IPS-15b (cell line): Measurements from ENCODE around the gene KCNJ6.

Source experiments
- H3K27me3 ChIP-seq: one replicate; pipeline ENCODE4 v1.6.1; 2013; ENCODE audit warnings: low read length; ENCODE audit not compliant: control insufficient read depth, insufficient read depth
- H3K36me3 ChIP-seq: one replicate; pipeline ENCODE4 v1.6.1; 2013; ENCODE audit warnings: low read length; ENCODE audit not compliant: control insufficient read depth, insufficient read depth
- H3K4me1 ChIP-seq: one replicate; pipeline ENCODE4 v1.6.1; 2013; ENCODE audit warnings: mild to moderate bottlenecking, low read length; ENCODE audit not compliant: control insufficient read depth, insufficient read depth
- H3K4me3 ChIP-seq: one replicate; pipeline ENCODE4 v1.5.1; 2013; ENCODE audit warnings: low read depth, low read length
- H3K9ac ChIP-seq: one replicate; pipeline ENCODE4 v1.6.1; 2013; ENCODE audit warnings: low read depth, mild to moderate bottlenecking, low read length
- H3K9me3 ChIP-seq: one replicate; pipeline ENCODE4 v1.6.1; 2013; ENCODE audit warnings: mild to moderate bottlenecking, low read length; ENCODE audit not compliant: control insufficient read depth, insufficient read depth

The KCNJ6 gene

GRCh38 chr21:37704751-37705150 lies 211.5 kb downstream of the KCNJ6 start:
- H3K27me3 ChIP-seq: peaks cover 9% of the 10 kb centered on the region
- no peaks in the 10 kb centered on the region for H3K36me3 ChIP-seq
- H3K9me3 ChIP-seq: no peaks in the 10 kb centered on the region
- H3K4me1 ChIP-seq: no peaks in the 10 kb centered on the region
- no peak overlapping the region for H3K9ac ChIP-seq
- H3K4me3 ChIP-seq: no peak overlapping the region

- no peaks in the 10 kb centered on the region for H3K9me3 ChIP-seq
- no peak overlapping the region for H3K4me3 ChIP-seq
- peaks cover 9% of the 10 kb centered on the region for H3K27me3 ChIP-seq
- no peak overlapping the region for H3K9ac ChIP-seq
- H3K4me1 ChIP-seq: no peaks in the 10 kb centered on the region
- no peaks in the 10 kb centered on the region for H3K36me3 ChIP-seq
Observed at GRCh38 chr21:37702241-37702640, 214.0 kb downstream of the KCNJ6 start.

GRCh38 chr21:37700641-37701202 lies 215.5 kb downstream of the KCNJ6 start:
- Histone ChIP-seq H3K9ac (no peak overlapping the region), H3K4me1 (no peaks in the 10 kb centered on the region), H3K9me3 (peaks cover 3% of the 10 kb centered on the region)

DNA sequence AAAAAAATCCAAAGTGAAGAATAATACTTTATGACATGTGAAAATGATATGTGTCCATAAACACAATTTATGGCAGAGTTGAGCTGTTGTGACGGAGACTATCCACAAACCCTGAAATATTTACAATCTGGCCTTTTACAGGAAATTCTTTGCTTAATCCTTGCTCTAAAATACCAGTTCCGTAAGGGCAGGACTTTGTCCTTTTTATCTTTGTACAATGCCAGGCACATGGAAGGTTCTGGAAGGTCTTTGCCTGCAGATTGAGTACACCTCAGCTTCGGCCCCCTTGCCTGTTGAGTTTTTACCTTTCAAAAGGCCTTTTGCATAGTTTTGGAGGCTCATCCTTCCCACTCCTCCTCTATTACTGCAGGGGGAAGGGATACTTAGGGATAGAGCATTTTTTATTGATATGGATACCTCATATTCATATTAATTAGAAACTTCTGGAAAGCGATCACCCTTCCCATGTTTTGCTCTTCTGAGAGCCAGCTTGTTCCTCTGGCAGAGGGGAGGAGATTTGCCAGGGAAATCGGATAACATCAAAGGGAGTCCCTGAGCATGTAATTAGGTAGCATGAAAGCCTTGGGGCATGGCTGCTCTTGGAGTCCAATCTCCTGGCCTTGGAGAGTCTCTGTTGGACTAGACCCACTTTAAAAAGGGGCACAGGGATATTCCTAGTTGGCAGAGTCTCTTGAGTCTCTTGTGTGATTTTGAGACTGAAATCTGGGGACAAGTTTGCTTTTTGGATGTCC lies 217.1 kb downstream of the KCNJ6 start:
- Histone ChIP-seq H3K27me3 (peaks cover 9% of the 10 kb centered on the region), H3K4me3 (no peak overlapping the region), H3K9me3 (peaks cover 3% of the 10 kb centered on the region), H3K4me1 (no peaks in the 10 kb centered on the region), H3K9ac (no peak overlapping the region), H3K36me3 (no peaks in the 10 kb centered on the region)

More at GRCh38 chr21:37700641-37701202, 215.5 kb downstream of the KCNJ6 start:
- Histone ChIP-seq H3K27me3 (peaks cover 9% of the 10 kb centered on the region), H3K36me3 (no peaks in the 10 kb centered on the region), H3K4me3 (no peak overlapping the region)

DNA sequence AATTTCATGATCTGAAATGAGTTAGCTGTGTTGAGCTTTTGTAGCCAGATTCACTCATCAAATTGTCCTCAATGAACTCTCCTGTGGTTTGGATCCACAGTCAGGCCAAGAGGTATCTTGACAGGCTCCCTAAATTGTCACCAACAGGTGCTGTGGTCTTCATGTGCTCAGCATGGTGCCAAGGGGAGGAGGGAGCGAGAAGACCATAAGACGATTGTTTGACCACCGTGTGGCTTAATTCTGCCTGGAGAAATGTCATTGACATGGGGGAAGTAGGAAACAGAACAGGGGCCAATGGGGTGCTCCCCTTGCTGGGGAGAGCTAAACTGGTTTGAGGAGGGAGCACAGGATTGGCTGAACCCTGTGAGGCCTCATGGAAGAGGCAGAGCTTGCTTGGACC lies 219.3 kb downstream of the KCNJ6 start:
- no peak overlapping the region for H3K9ac ChIP-seq
- peaks cover 3% of the 10 kb centered on the region for H3K9me3 ChIP-seq
- H3K27me3 ChIP-seq: peaks cover 9% of the 10 kb centered on the region
- H3K4me3 ChIP-seq: no peak overlapping the region
- no peaks in the 10 kb centered on the region for H3K4me1 ChIP-seq
- no peaks in the 10 kb centered on the region for H3K36me3 ChIP-seq

- no peaks in the 10 kb centered on the region for H3K27me3 ChIP-seq
- H3K36me3 ChIP-seq: no peaks in the 10 kb centered on the region
- no peak overlapping the region for H3K4me3 ChIP-seq
- H3K9ac ChIP-seq: no peak overlapping the region
- peaks cover 3% of the 10 kb centered on the region for H3K9me3 ChIP-seq
- H3K4me1 ChIP-seq: no peaks in the 10 kb centered on the region
Observed at GRCh38 chr21:37695111-37695510, 221.1 kb downstream of the KCNJ6 start.

DNA sequence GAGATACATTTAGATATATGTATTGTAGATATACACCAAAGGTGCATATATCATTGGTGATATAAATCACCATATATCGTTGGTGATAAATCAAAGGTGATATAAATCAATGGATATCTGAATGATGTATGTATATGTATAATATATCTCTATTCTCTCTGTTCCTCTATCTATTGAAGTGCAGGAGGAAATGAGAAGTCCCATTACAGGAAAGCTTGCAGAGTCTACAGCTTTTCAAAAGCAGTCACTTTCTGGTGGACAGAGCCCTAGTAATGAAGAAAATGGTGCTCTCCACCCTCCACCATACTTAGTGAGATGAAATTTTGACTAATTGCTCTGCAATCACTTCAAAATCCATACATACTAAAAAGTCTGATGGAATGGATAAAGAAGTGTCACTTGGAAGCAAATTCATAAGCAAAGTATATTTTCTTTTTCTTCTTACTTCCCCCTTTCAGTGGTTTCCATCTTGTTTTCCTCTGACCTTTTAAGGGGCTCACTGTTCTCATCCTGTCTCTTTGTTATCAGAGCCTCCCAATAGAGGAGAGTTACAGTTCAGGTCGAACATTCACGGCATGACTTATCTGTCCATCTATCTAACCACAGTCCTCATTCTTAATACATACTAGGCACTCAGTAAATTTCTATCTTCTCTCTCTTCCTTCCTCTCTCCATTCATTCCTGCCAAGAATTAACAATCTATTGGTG lies 227.2 kb downstream of the KCNJ6 start:
- no peaks in the 10 kb centered on the region for H3K36me3 ChIP-seq
- H3K9ac ChIP-seq: no peak overlapping the region
- no peaks in the 10 kb centered on the region for H3K27me3 ChIP-seq
- peaks cover 3% of the 10 kb centered on the region for H3K4me1 ChIP-seq
- no peaks in the 10 kb centered on the region for H3K9me3 ChIP-seq
- H3K4me3 ChIP-seq: no peak overlapping the region

- H3K4me1 ChIP-seq: peaks cover 5% of the 10 kb centered on the region
- no peaks in the 10 kb centered on the region for H3K9me3 ChIP-seq
- H3K9ac ChIP-seq: no peak overlapping the region
- no peaks in the 10 kb centered on the region for H3K36me3 ChIP-seq
- H3K4me3 ChIP-seq: no peak overlapping the region
- H3K27me3 ChIP-seq: no peaks in the 10 kb centered on the region
Observed at GRCh38 chr21:37686991-37687810, 229.1 kb downstream of the KCNJ6 start.

DNA sequence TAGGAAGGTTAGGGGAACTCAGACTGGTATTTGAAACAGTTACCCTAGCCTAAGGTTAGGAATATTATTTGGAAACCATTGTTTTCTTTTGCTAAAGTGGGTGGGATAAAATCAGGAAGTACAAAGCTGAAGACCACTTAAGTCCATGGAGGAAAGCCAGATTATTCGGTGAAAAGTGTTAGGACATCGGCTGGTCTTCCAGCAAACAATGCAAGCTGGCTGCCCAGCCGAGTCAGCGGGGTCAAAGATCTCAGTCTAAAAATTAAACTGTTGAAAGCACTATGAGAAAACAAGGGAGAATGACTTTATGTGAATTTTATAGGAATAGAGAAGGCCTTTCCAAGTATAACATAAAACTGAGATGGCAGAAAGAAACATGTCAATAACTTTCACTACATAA lies 231.7 kb downstream of the KCNJ6 start:
- Histone ChIP-seq H3K9me3 (no peaks in the 10 kb centered on the region), H3K27me3 (no peaks in the 10 kb centered on the region), H3K4me1 (peaks cover 5% of the 10 kb centered on the region), H3K9ac (no peak overlapping the region), H3K36me3 (no peaks in the 10 kb centered on the region), H3K4me3 (no peak overlapping the region)

GRCh38 chr21:37684115-37684493 lies 232.2 kb downstream of the KCNJ6 start:
- H3K9ac ChIP-seq: no peak overlapping the region
- no peaks in the 10 kb centered on the region for H3K36me3 ChIP-seq
- no peaks in the 10 kb centered on the region for H3K9me3 ChIP-seq
- H3K4me3 ChIP-seq: no peak overlapping the region
- H3K27me3 ChIP-seq: no peaks in the 10 kb centered on the region
- peaks cover 5% of the 10 kb centered on the region for H3K4me1 ChIP-seq

- Histone ChIP-seq H3K9ac (no peak overlapping the region), H3K36me3 (no peaks in the 10 kb centered on the region), H3K27me3 (no peaks in the 10 kb centered on the region), H3K9me3 (no peaks in the 10 kb centered on the region), H3K4me3 (no peak overlapping the region), H3K4me1 (peaks cover 5% of the 10 kb centered on the region)
Observed at GRCh38 chr21:37683396-37684114, 232.7 kb downstream of the KCNJ6 start.
